Measurements from ENCODE around the gene DAB2IP.

DAB2IP gene

DNA sequence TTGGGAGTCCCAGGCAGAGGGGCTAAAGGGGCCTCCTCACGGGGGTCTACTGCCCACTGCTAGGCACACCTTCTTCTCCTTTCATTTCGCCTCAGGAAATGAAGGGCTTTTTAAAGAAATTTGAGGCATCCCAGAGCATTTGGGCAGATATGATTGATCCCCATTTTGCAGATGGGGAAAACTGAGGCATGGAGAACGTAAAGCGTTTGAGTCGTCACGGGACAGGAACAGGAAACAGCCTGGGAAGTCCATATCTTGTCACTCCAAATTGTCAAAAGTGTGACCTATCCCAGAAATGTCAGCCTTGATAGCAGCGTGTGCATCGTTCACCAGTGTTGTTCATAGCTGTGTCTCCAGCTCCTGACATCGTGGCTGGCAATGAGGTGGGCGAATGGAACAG, 98.2 kb downstream of the DAB2IP start:
- DNase-seq, result no peak
- Mint-ChIP-seq H3K4me3 (no peak overlapping the region), H3K36me3 (no peaks in the 10 kb centered on the region), H3K27me3 (peaks cover 17% of the 10 kb centered on the region), H3K9me3 (no peaks in the 10 kb centered on the region), H3K4me1 (peaks cover 23% of the 10 kb centered on the region), H3K27ac (no peak overlapping the region)
- CTCF ChIA-PET, result interaction anchor here (1.0 kb wide), 1 partner anchor 241 kb away, joined by 3 read pairs; no protein-coding TSS in a partner anchor

DNA sequence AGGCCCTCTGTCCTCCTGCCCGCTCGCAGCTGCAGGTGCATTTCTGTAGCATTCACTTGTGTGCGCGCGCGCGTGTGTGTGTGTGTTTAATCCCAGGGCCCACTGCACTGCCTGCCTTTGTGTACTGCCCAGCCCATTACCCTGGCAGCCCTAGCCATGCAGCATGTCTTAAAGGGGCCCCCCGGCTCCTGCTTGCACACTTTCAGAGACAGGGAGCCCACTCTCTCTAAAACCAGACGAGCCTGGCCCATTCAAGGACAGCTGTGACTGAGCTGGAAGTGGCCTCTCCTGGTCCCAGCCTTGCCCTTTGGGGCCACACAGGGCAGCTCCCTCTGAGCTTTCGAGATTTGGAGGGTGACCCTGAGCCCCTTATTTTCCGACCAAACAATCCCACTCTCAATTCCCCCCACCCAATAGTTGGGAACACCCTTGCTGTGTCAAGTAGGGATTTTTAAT, 98.9 kb downstream of the DAB2IP start:
- no peak for DNase-seq
- Mint-ChIP-seq H3K36me3 (no peaks in the 10 kb centered on the region), H3K4me1 (peaks cover 23% of the 10 kb centered on the region), H3K27me3 (peaks cover 15% of the 10 kb centered on the region), H3K9me3 (no peaks in the 10 kb centered on the region), H3K27ac (no peak overlapping the region), H3K4me3 (no peak overlapping the region)
- CTCF ChIA-PET, result interaction anchor here (1.0 kb wide), 1 partner anchor 240 kb away, joined by 3 read pairs; no protein-coding TSS in a partner anchor

DNA sequence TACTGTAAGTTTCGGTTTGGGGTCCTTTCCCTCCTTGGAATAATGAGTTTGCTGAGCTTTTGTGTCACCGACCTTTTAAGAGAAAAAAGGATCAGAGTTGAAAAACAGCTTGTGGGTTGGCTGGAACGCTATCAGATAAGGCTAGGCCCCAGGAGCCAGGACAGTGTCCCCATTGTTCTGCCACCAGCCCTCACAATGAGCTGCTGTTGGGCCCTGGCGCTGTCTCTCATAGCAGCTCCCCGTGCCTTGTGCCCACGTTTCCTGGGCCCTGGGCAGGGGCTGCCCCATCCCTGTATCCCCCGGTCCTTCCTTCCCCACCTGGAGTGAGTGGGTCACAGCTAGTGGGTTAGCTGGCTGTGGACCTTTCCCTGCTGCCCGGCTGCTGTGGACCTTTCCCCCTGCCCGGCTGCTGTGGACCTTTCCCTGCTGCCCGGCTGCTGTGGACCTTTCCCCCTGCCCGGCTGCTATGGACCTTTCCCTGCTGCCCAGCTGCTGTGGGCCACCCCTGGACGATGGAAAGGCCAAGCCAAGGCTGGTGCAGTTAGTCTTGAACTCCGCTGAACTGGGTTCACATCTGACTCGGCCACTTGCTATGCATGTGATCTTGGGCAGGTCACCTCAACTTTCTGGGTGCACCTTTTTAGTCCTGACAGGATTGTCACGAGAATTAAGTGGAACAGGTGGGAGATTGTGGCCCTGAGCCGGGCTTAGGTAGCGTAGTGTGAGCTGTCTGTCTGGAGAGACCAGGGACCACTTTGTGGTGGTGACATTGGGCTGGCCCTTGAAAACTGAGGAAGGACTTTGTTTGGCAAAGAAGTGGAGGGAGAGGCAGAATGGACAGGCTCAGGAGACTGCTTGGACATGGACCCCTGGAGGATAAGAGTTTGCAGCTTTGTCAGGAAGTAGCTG, 99.5 kb downstream of the DAB2IP start:
- Mint-ChIP-seq H3K27me3 (peaks cover 8% of the 10 kb centered on the region), H3K4me1 (peaks cover 20% of the 10 kb centered on the region), H3K36me3 (no peaks in the 10 kb centered on the region), H3K9me3 (no peaks in the 10 kb centered on the region), H3K27ac (no peak overlapping the region), H3K4me3 (no peak overlapping the region)
- CTCF ChIA-PET, result interaction anchor here (1.0 kb wide), 1 partner anchor 240 kb away, joined by 3 read pairs; no protein-coding TSS in a partner anchor
- no peak for DNase-seq

DNA sequence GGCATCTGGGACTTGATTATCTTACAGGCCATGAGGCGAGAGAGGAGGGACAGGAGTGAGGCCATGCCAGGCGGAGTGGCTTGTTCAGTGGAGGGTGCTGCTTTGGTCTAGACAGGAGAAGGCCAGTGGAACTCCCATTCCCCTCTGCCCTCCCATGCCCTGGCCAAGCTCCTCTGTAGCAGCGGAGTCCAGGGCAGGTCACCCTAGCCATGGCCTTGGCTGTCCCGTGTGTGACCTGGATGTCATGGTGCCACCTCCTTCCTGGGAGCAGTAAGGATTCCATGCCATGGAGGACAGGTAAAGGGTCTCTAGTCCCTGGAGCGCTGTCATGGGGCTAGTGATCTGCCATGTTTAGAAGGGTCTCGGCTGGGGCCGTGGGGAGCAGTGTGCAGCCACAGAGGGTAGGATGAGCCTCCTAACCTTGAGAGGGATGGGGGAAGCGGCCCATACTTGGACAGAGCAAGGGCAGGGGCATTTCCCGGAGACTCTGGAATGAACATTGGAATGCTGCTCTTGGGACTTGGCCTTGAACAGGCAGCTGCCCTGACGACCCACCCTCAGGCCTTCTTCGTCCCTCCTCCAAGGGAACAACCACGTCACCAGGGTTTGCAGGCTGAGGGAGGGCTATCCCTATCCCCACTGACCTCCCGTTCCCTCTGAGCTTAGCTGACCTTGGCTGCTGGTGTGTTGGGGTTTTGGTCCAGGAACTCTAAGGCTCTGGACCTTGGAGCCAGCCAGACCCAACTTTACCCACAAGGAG, 100.4 kb downstream of the DAB2IP start:
- H3K27me3 Mint-ChIP-seq, result peaks cover 3% of the 10 kb centered on the region
- H3K36me3 Mint-ChIP-seq, result no peaks in the 10 kb centered on the region
- CTCF ChIA-PET, result no interaction called here
- no peak for DNase-seq
- H3K9me3 Mint-ChIP-seq, result no peaks in the 10 kb centered on the region
- H3K4me3 Mint-ChIP-seq, result no peak overlapping the region
- H3K27ac Mint-ChIP-seq, result no peak overlapping the region
- H3K4me1 Mint-ChIP-seq, result peaks cover 14% of the 10 kb centered on the region

DNA sequence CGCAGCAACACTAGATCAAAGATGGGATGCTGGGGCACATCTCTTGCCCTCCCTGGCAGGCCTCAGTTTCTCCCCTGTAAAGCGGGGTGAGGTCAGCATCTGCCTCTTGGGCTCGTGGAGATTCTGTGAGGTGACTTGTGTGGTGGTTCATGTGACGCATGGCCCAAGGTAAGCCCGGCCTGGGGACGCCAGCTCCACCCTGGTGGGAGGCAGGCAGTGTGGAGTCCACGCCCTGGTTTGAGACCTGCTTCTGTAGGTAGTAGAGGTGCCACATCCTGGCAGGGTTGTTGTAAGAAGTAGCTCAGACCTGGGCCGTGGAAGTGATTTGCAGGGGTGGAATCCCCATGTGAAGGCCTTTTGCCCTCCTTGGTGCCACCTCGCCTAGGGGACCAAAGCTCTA, 101.5 kb downstream of the DAB2IP start:
- Mint-ChIP-seq H3K27me3 (peaks cover 5% of the 10 kb centered on the region), H3K27ac (no peak overlapping the region), H3K36me3 (no peaks in the 10 kb centered on the region), H3K9me3 (no peaks in the 10 kb centered on the region), H3K4me3 (no peak overlapping the region), H3K4me1 (peaks cover 8% of the 10 kb centered on the region)
- no peak for DNase-seq
- CTCF ChIA-PET, result no interaction called here

DNA sequence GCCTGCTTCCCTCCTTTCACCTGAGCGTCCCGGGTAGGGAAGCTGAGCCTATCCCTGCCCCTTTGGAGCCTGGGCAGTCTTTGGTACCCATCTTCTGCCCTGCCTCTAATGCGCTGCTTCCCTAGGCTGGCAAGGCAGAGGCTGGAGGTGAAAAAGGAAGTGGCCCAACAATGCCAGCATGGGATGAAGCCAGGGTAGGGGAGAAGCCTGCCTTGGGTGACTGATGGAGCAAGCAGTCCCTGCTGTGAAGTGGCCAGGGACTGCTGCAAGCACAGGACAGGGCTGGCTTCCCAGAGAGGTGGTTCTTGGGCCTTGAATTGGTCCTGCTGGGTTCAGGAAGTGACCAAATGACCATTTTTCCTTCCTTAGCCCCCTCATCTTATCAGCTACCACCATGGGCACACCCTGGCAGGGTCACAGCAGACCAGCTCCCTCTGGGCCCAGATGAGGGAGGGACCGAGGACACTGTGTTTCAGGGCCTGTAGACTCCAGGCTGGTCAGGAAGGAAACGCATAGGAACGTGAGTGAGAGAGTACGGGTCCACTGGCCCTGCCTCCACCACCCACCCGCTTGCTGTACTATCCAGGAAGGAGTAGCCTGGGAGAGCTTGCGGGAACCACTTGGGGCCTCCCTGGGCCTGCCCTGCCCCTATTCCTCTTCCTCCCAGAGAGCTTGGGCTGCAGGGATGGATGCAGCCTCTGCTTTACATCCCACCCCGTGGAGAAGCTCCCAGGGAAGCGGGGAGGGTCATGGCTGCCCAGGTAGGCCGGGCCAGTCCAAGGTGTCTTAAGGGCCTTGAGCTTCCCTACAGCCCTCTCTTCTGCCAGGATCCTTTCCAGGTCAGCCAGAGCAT, 102.6 kb downstream of the DAB2IP start:
- Mint-ChIP-seq H3K36me3 (no peaks in the 10 kb centered on the region), H3K4me3 (no peak overlapping the region), H3K4me1 (no peaks in the 10 kb centered on the region), H3K27me3 (peaks cover 7% of the 10 kb centered on the region), H3K27ac (no peak overlapping the region), H3K9me3 (no peaks in the 10 kb centered on the region)
- DNase-seq, result no peak
- CTCF ChIA-PET, result interaction anchor here (1.5 kb wide), 1 partner anchor 9 kb away, joined by 6 read pairs; no protein-coding TSS in a partner anchor

DNA sequence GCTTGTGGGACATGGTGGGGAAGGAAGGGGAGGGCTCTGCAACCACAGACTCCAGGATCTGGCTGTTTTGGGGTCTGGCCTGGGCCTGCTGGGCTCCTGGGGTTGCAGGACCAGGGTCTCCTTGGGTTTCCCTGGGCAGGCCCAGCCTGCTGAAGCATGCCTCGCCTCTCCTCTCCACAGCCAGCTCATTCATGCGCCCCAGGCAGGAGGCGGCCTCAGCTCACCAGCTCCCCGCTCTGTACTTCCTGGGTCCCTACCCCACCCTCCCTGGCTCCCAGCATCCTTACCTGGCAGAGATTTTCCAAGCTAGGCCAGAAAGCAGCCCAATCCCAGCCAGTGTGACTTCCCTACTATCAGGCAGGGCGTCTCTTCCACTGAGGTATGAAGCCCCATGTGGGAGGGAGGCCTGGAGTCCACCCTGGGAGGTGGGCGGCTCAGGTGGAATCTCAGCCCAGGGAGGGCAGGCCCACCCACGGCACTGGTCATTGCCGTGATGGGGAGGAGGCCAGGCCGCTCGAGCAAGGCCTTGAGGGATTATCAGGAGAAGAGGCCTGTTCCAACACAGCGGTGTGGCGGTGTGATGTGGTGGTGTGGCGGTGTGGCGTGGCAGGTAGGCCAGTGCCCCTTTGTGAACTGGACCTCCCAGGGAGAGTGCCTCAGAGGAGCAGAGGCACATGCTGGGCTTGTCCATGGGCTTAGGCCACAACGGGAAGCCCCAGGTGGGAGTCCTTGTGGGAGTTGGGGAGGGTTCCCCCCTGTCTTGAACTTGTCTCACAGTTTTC, 103.4 kb downstream of the DAB2IP start:
- no peak overlapping the region for H3K27ac Mint-ChIP-seq
- no peak overlapping the region for H3K4me3 Mint-ChIP-seq
- no peaks in the 10 kb centered on the region for H3K36me3 Mint-ChIP-seq
- no peaks in the 10 kb centered on the region for H3K9me3 Mint-ChIP-seq
- DNase-seq, result no peak
- CTCF ChIA-PET, result interaction anchor here (1.5 kb wide), 1 partner anchor 10 kb away, joined by 6 read pairs; no protein-coding TSS in a partner anchor
- H3K4me1 Mint-ChIP-seq, result no peaks in the 10 kb centered on the region
- H3K27me3 Mint-ChIP-seq, result peaks cover 7% of the 10 kb centered on the region

DNA sequence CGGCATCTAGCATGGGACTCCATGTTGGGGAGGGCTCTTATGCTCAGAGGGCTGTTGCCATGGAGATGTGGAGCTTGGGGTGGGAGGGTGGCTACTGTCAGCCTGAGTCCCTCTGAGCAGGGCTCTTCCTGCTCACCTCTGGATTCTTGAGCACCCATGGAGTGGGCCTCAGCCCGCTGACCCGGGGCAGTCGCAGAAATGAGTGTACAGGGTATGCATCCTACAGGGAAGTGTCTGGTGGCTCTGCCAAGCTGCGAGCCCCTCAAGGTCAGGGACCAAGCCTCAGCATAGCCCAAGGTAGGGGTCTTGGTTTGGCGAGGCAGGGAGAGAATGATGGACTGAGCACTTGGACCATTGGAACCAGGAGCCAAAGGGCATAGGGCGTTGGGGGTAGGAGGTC, 104.1 kb downstream of the DAB2IP start:
- Mint-ChIP-seq H3K27me3 (peaks cover 7% of the 10 kb centered on the region), H3K27ac (no peak overlapping the region), H3K9me3 (no peaks in the 10 kb centered on the region), H3K36me3 (no peaks in the 10 kb centered on the region), H3K4me3 (no peak overlapping the region), H3K4me1 (no peaks in the 10 kb centered on the region)
- CTCF ChIA-PET, result no interaction called here
- DNase-seq, result no peak

DNA sequence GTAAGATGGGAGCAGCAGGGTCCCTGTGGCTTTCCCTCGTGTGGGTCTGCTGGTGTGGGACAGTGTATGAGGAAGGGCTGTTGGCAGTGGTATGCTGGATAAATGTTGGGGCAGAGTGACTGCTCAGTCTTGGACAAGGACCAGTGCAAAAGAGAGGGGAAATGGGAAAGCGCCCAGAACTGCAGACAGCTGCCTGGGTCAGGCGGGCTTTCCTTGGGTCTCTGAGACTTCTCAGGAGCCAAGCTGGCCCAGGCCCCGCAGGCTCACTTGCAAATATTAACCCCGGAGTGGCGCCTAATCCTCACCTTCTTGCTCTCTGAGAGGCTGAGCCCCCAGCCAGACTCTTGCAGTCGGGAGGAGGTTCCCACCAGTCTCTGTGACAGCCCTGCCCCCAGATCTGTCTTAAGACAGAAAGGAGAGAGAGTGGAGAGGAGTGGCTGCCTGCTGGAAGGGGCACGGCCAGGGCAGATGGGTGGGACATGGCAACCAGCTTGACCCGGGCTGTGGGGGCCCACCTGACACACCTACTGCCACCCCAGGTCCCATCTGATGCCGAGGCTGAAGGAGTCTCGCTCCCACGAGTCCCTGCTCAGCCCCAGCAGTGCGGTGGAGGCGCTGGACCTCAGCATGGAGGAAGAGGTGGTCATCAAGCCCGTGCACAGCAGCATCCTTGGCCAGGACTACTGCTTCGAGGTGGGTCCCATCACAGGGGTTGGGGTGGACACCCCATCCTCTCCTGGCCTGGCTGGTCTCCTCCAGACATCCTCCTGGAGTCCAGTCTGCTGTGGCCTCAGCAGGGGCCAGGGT, 105.2 kb downstream of the DAB2IP start:
- Mint-ChIP-seq H3K4me1 (no peaks in the 10 kb centered on the region), H3K4me3 (no peak overlapping the region), H3K9me3 (no peaks in the 10 kb centered on the region), H3K36me3 (no peaks in the 10 kb centered on the region), H3K27ac (no peak overlapping the region), H3K27me3 (peaks cover 4% of the 10 kb centered on the region)
- CTCF ChIA-PET, result no interaction called here
- no peak for DNase-seq

DNA sequence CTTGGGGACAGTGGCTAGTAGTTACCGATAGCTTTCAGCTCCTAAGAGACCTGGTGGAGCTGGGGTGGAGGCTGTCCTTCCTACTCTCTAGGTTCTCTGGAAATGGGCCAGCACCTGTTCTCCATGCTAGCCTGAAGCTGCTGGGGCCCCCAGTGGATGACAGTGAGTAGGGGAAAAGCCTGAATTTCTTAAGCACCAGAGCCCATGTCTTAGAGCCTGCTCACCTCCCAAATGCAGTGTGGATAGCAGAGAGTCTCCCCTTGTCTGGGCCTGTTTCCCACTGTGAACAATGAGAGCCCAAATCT, 105.8 kb downstream of the DAB2IP start:
- CTCF ChIA-PET, result no interaction called here
- peaks cover 4% of the 10 kb centered on the region for H3K27me3 Mint-ChIP-seq
- H3K27ac Mint-ChIP-seq, result no peak overlapping the region
- H3K36me3 Mint-ChIP-seq, result no peaks in the 10 kb centered on the region
- H3K4me1 Mint-ChIP-seq, result no peaks in the 10 kb centered on the region
- H3K9me3 Mint-ChIP-seq, result no peaks in the 10 kb centered on the region
- no peak for DNase-seq
- no peak overlapping the region for H3K4me3 Mint-ChIP-seq

DNA sequence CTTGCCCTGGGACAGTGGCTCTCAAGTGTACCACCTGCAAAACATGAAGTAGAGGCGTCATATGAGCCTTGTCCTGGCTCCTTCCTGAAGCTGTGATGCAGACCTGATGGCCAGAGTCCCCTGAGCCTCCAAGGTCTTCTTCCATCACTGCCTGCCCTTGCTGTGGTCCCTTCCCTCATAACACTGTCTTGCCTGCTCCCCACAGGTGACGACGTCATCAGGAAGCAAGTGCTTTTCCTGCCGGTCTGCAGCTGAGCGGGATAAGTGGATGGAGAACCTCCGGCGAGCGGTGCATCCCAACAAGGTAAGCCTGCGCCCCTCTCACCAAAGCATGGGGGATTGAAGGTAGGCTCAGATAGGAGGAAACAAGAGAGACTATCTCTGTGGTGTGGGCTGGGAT, 107.3 kb downstream of the DAB2IP start:
- Mint-ChIP-seq H3K4me3 (no peak overlapping the region), H3K4me1 (no peaks in the 10 kb centered on the region), H3K9me3 (no peaks in the 10 kb centered on the region), H3K27ac (no peak overlapping the region), H3K27me3 (peaks cover 4% of the 10 kb centered on the region), H3K36me3 (no peaks in the 10 kb centered on the region)
- CTCF ChIA-PET, result no interaction called here
- DNase-seq, result no peak

DNA sequence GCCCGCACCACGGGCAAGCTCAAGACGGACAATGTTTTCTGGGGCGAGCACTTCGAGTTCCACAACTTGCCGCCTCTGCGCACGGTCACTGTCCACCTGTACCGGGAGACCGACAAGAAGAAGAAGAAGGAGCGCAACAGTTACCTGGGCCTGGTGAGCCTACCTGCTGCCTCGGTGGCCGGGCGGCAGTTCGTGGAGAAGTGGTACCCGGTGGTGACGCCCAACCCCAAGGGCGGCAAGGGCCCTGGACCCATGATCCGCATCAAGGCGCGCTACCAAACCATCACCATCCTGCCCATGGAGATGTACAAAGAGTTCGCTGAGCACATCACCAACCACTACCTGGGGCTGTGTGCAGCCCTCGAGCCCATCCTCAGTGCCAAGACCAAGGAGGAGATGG, 108.6 kb downstream of the DAB2IP start:
- CTCF ChIA-PET, result interaction anchor here (1.2 kb wide), 1 partner anchor 16 kb away, joined by 3 read pairs; no protein-coding TSS in a partner anchor
- Mint-ChIP-seq H3K27ac (no peak overlapping the region), H3K27me3 (peaks cover 7% of the 10 kb centered on the region), H3K4me3 (no peak overlapping the region), H3K36me3 (no peaks in the 10 kb centered on the region), H3K4me1 (no peaks in the 10 kb centered on the region), H3K9me3 (no peaks in the 10 kb centered on the region)
- no peak for DNase-seq

DNA sequence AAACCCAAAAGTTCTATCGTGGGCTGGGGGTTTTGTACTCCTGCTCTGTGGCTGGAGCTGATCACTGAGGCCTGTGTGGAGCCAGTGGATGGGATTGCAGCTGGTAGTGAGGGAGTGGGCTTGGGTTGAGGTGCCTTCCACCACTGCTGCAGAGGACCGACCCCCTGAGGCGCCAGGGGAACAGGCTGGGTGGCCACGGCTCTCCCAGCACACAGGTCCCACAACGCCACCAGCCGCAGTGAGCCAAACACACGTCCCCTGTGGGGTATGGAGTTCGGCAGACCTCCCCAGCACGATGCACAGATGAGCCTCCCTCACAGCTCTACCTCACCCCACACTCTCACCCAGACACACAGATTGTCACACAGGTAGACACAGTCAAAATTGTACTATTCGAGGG, 109.1 kb downstream of the DAB2IP start:
- DNase-seq, result no peak
- no peak overlapping the region for H3K4me3 Mint-ChIP-seq
- peaks cover 7% of the 10 kb centered on the region for H3K27me3 Mint-ChIP-seq
- CTCF ChIA-PET, result no interaction called here
- no peak overlapping the region for H3K27ac Mint-ChIP-seq
- no peaks in the 10 kb centered on the region for H3K9me3 Mint-ChIP-seq
- no peaks in the 10 kb centered on the region for H3K36me3 Mint-ChIP-seq
- no peaks in the 10 kb centered on the region for H3K4me1 Mint-ChIP-seq

All from activated naive CD4-positive, alpha-beta T cell treated with anti-CD3 and anti-CD28 coated beads, Interleukin-2, amount 10 ng/mL, durations not matched to agents 7 days and 5 days (primary cell).